AG04449 (cell line): ENCODE results near the gene CEL.

Experiments used
- CTCF ChIA-PET: fragments of 350-600 bp; formaldehyde crosslinking; extraction: SDS; loops from one replicate; lab custom pipeline; 2021; ENCODE audit warnings: antibody characterized with exemption; lab: Yijun Ruan, JAX
- POLR2A ChIA-PET: fragments of 400-600, 350-600 bp; formaldehyde crosslinking; extraction: SDS; loops from one replicate; lab custom pipeline; 2020; ENCODE audit warnings: antibody characterized with exemption, inconsistent platforms; lab: Yijun Ruan, JAX
- DNase-seq: peaks from one replicate; pipeline ENCODE4 v3.0.0-alpha.2; 2010; ENCODE audit warnings: low read depth, low spot score
- H3K4me3 ChIP-seq: 2 replicates; pipeline ENCODE4 v1.5.1; 2011; ENCODE audit warnings: low read depth, mild to moderate bottlenecking, control low read depth, low read length
- TF ChIP-seq, protein P1 (sequence below): IDR thresholded peaks from one replicate; pipeline ENCODE4 v1.5.1; 2011; ENCODE audit warnings: mild to moderate bottlenecking, moderate library complexity, low read length, control low read depth, inconsistent platforms; ENCODE audit not compliant: insufficient read depth; ENCODE audit errors: missing control alignments

The CEL gene

GRCh38 chr9:133029994-133030316, 31.8 kb upstream of the CEL start:
- DNase-seq = no peak
- H3K4me3 ChIP-seq = peak overlapping the region; percentile 92
- TF ChIP-seq, protein P1, sequence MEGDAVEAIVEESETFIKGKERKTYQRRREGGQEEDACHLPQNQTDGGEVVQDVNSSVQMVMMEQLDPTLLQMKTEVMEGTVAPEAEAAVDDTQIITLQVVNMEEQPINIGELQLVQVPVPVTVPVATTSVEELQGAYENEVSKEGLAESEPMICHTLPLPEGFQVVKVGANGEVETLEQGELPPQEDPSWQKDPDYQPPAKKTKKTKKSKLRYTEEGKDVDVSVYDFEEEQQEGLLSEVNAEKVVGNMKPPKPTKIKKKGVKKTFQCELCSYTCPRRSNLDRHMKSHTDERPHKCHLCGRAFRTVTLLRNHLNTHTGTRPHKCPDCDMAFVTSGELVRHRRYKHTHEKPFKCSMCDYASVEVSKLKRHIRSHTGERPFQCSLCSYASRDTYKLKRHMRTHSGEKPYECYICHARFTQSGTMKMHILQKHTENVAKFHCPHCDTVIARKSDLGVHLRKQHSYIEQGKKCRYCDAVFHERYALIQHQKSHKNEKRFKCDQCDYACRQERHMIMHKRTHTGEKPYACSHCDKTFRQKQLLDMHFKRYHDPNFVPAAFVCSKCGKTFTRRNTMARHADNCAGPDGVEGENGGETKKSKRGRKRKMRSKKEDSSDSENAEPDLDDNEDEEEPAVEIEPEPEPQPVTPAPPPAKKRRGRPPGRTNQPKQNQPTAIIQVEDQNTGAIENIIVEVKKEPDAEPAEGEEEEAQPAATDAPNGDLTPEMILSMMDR = no peak
- ChIA-PET CTCF (interaction anchor here (0.8 to 15.5 kb wide), 5 partner anchors 6 to 116 kb away, joined by 3 to 148 read pairs (median 51); no protein-coding TSS in a partner anchor), POLR2A (interaction anchor here (0.8 to 1.6 kb wide), 5 partner anchors 12 to 160 kb away, joined by 3 to 7 read pairs (median 4); no protein-coding TSS in a partner anchor)

GRCh38 chr9:133030317-133031129, 31.3 kb upstream of the CEL start, which contains the start of gene GTF3C5:
TSS of gene GTF3C5 (plus strand) at chr9:133030997. CDS start at chr9:133031012, 15 bp downstream.
- DNase-seq = peak; percentile 96
- TF ChIP-seq, protein P1 = no peak
- ChIA-PET CTCF (interaction anchor here (0.8 to 15.5 kb wide), 7 partner anchors 6 to 115 kb away, joined by 3 to 148 read pairs (median 4); no protein-coding TSS in a partner anchor), POLR2A (interaction anchor here (0.6 to 1.6 kb wide), 8 partner anchors 8 to 464 kb away, joined by 3 to 7 read pairs (median 3); no protein-coding TSS in a partner anchor)
- H3K4me3 ChIP-seq = peak within 1 kb of the TSS; percentile 92

- peak overlapping the region; percentile 91 for H3K4me3 ChIP-seq
- no peak for DNase-seq
- TF ChIP-seq, protein P1 = no peak
- CTCF ChIA-PET = interaction anchor here (0.9 to 15.5 kb wide), 7 partner anchors 7 to 115 kb away, joined by 3 to 148 read pairs (median 4); no protein-coding TSS in a partner anchor
- POLR2A ChIA-PET = interaction anchor here (1.0 to 1.6 kb wide), 4 partner anchors 9 to 240 kb away, joined by 3 to 7 read pairs (median 4); no protein-coding TSS in a partner anchor
Measured at GRCh38 chr9:133031130-133031422, 30.7 kb upstream of the CEL start.

DNA sequence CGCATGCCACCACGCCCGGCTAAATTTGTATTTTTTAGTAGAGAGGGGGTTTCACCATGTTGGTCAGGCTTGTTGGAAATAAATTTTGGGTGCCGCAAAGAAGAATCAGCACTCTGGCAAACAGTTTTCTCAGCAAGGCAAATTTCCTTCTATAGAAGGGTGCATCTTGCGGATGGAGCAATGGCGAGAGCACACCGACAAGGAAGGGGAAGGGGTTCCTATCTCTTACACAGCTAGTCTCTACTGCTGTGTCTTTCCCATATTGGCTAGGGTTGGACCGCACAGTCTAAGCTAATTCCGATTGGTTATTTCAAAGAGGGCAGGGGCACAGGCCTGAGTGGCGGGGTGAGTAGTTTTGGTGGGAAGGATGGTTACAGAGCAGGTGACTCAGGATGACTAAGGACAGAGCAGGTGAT, 30.3 kb upstream of the CEL start:
- H3K4me3 ChIP-seq = peak overlapping the region; percentile 91
- TF ChIP-seq, protein P1 = no peak
- no peak for DNase-seq
- POLR2A ChIA-PET = interaction anchor here (1.0 to 1.6 kb wide), 4 partner anchors 9 to 239 kb away, joined by 3 to 7 read pairs (median 4); no protein-coding TSS in a partner anchor
- CTCF ChIA-PET = interaction anchor here (0.9 to 15.5 kb wide), 8 partner anchors 7 to 150 kb away, joined by 3 to 148 read pairs (median 4); no protein-coding TSS in a partner anchor

GRCh38 chr9:133032171-133032570, 29.6 kb upstream of the CEL start:
- CTCF ChIA-PET = interaction anchor here (0.9 to 15.5 kb wide), 9 partner anchors 8 to 153 kb away, joined by 3 to 148 read pairs (median 3); no protein-coding TSS in a partner anchor
- H3K4me3 ChIP-seq = no peak overlapping the region; the same call in 1 of the 2 replicates
- TF ChIP-seq, protein P1 = no peak
- POLR2A ChIA-PET = interaction anchor here (0.6 kb wide), 1 partner anchor 122 kb away, joined by 3 read pairs; no protein-coding TSS in a partner anchor
- no peak for DNase-seq
